HG03565 (cell line): ENCODE data around the gene MAPK11.

Experiments used
- ATAC-seq: cut with Tn5 transposase; IDR thresholded peaks from one replicate; pipeline ENCODE4 v1.9.1; 2021; ENCODE audit warnings: mild to moderate bottlenecking, moderate library complexity; ENCODE audit not compliant: unreplicated experiment

The MAPK11 gene

GRCh38 chr22:50269970-50270665 lies at the start of gene MAPK11:
MAPK11 (minus strand) TSS chr22:50270380; CDS start chr22:50270292, 88 bp downstream.
- ATAC-seq = no peak

- no peak for ATAC-seq
Observed at GRCh38 chr22:50319503-50319951, 49.3 kb upstream of the MAPK11 start.

GRCh38 chr22:50318698-50319411 lies 48.7 kb upstream of the MAPK11 start:
- ATAC-seq = no peak

GRCh38 chr22:50318356-50318697 lies 48.1 kb upstream of the MAPK11 start:
- no peak for ATAC-seq

GRCh38 chr22:50317674-50318073 lies 47.5 kb upstream of the MAPK11 start:
- ATAC-seq = no peak

- ATAC-seq = no peak
Observed at GRCh38 chr22:50317178-50317577, 47.0 kb upstream of the MAPK11 start.

- ATAC-seq = no peak
Observed at GRCh38 chr22:50316114-50317065, 46.2 kb upstream of the MAPK11 start.

- no peak for ATAC-seq
Observed at GRCh38 chr22:50315289-50316113, 45.3 kb upstream of the MAPK11 start.

- peak; percentile 49 for ATAC-seq
Observed at GRCh38 chr22:50314455-50315288, 44.5 kb upstream of the MAPK11 start.

- peak; percentile 9 for ATAC-seq
Observed at GRCh38 chr22:50314081-50314454, 43.9 kb upstream of the MAPK11 start.

- no peak for ATAC-seq
Observed at GRCh38 chr22:50313600-50313999, 43.4 kb upstream of the MAPK11 start.

GRCh38 chr22:50313021-50313420 lies 42.8 kb upstream of the MAPK11 start:
- no peak for ATAC-seq

- ATAC-seq = no peak
Observed at GRCh38 chr22:50312371-50312770, 42.2 kb upstream of the MAPK11 start.

- no peak for ATAC-seq
Observed at GRCh38 chr22:50311606-50312351, 41.6 kb upstream of the MAPK11 start.

- ATAC-seq = no peak
Observed at GRCh38 chr22:50310949-50311444, 40.8 kb upstream of the MAPK11 start.

GRCh38 chr22:50310031-50310722 lies 40.0 kb upstream of the MAPK11 start:
- ATAC-seq = no peak

GRCh38 chr22:50309601-50309991 lies 39.4 kb upstream of the MAPK11 start:
- no peak for ATAC-seq

GRCh38 chr22:50308986-50309600 lies 38.9 kb upstream of the MAPK11 start:
- no peak for ATAC-seq
